ENCODE data around the gene NAGPA. TPM values are rescaled to one million over a fixed set of nuclear protein-coding genes. Genes with fewer than 3 reads are reported as not detected.

Gene NAGPA
- total and polyA plus RNA-seq, 2 experiments from 2014 or later: 10.8 to 24.6 TPM

- H3K9me3 ChIP-seq (ENCODE audit: low read depth): no peaks in the 10 kb centered on the region
- no peak overlapping the region for H3K27ac ChIP-seq
- H3K36me3 ChIP-seq: no peaks in the 10 kb centered on the region
- peak in 1 of 2 donors; percentile 7 for DNase-seq (ENCODE audit: low read depth in 1 of 2, low spot score in 1 of 2)
- no peak overlapping the region for H3K4me3 ChIP-seq
- no peaks in the 10 kb centered on the region for H3K27me3 ChIP-seq
- TF ChIP-seq, protein P1, sequence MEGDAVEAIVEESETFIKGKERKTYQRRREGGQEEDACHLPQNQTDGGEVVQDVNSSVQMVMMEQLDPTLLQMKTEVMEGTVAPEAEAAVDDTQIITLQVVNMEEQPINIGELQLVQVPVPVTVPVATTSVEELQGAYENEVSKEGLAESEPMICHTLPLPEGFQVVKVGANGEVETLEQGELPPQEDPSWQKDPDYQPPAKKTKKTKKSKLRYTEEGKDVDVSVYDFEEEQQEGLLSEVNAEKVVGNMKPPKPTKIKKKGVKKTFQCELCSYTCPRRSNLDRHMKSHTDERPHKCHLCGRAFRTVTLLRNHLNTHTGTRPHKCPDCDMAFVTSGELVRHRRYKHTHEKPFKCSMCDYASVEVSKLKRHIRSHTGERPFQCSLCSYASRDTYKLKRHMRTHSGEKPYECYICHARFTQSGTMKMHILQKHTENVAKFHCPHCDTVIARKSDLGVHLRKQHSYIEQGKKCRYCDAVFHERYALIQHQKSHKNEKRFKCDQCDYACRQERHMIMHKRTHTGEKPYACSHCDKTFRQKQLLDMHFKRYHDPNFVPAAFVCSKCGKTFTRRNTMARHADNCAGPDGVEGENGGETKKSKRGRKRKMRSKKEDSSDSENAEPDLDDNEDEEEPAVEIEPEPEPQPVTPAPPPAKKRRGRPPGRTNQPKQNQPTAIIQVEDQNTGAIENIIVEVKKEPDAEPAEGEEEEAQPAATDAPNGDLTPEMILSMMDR (IDR thresholded peaks at IDR 0.05; ENCODE audit: low read depth, low read length): no peak
- H3K4me1 ChIP-seq (ENCODE audit: low read depth): no peaks in the 10 kb centered on the region
Measured at GRCh38 chr16:5042574-5043171, 8.9 kb upstream of the NAGPA start.

- DNase-seq (ENCODE audit: low read depth in 1 of 2, low spot score in 1 of 2): peak in 1 of 2 donors; percentile 22
- no peaks in the 10 kb centered on the region for H3K9me3 ChIP-seq (ENCODE audit: low read depth)
- H3K27me3 ChIP-seq: no peaks in the 10 kb centered on the region
- H3K4me3 ChIP-seq: no peak overlapping the region
- H3K27ac ChIP-seq: no peak overlapping the region
- H3K4me1 ChIP-seq (ENCODE audit: low read depth): no peaks in the 10 kb centered on the region
- TF ChIP-seq, protein P1 (IDR thresholded peaks at IDR 0.05; ENCODE audit: low read depth, low read length): no peak
- no peaks in the 10 kb centered on the region for H3K36me3 ChIP-seq
Measured at GRCh38 chr16:5041600-5042133, 7.9 kb upstream of the NAGPA start.

DNA sequence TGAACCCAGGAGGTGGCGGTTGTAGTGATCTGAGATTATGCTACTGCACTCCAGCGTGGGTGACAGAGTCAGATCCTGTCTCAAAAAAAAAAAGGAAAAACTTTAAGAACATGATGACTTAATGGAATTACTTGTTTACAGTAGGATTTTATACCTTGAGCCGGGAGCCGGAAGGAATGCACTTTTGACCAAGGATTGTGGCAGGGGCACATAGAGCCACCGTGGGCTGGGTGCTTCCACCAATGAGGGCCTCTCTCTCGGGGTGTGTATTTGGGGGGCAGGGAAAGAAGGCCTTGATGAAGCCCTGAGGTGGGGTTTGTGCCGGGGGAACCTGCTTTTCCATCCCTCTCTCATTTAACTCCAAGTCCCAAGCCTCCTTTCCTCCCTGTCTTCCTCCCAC lies 6.7 kb upstream of the NAGPA start:
- TF ChIP-seq, protein P1 (IDR thresholded peaks at IDR 0.05; ENCODE audit: low read depth, low read length): no peak
- H3K4me3 ChIP-seq: no peak overlapping the region
- no peaks in the 10 kb centered on the region for H3K27me3 ChIP-seq
- no peaks in the 10 kb centered on the region for H3K36me3 ChIP-seq
- no peak overlapping the region for H3K27ac ChIP-seq
- no peaks in the 10 kb centered on the region for H3K4me1 ChIP-seq (ENCODE audit: low read depth)
- no peak for DNase-seq (ENCODE audit: low read depth in 1 of 2, low spot score in 1 of 2)
- no peaks in the 10 kb centered on the region for H3K9me3 ChIP-seq (ENCODE audit: low read depth)

DNA sequence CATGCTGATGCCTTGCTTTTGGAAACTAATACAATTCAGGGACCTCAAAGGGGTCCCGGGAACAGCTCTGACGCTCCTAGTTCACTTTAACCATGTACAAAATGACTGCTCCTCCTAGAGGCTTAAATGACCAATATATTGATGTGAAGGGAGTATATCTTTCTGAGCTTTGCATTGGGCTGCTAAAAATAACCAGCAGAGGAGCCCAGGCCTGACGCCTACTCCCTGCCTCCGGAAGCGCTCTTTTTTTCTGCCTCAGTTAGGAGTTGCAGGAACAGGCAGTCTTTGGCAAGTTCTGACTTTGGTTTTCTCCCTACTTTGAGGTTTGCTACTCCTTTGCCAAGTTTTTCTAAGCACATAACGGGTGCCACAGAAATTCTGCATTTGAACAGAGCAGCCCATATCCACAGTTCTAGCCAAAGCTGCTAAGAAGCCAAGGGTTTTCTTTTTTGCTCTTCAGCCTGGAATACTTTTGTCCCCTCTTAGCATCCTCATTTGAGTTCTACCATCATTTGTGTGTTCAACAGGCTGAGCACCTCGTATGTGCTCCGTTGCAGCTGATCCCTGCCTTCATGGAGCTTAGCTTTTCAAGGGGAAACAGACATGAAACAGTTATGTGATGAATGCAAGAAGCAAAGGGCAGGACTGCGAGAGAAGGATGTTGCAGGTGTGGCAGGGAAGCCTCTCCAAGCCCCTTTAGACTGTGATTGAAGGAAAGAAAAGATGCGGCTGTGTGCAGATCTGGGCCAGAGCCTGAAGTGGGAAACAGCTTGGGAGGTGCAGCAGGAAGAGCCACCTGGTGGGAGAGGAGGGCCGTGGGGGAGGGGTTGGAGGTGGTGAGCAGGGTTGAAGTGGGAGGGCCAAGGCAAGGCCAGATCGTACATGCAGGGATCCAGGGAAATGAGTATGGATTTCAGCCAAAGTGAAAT lies 2.8 kb upstream of the NAGPA start:
- Histone ChIP-seq H3K27me3 (no peaks in the 10 kb centered on the region), H3K4me1 (ENCODE audit: low read depth) (peaks cover 6% of the 10 kb centered on the region), H3K36me3 (no peaks in the 10 kb centered on the region), H3K9me3 (ENCODE audit: low read depth) (no peaks in the 10 kb centered on the region), H3K4me3 (no peak overlapping the region), H3K27ac (no peak overlapping the region)
- TF ChIP-seq, protein P1 (IDR thresholded peaks at IDR 0.05; ENCODE audit: low read depth, low read length): no peak
- DNase-seq (ENCODE audit: low read depth in 1 of 2, low spot score in 1 of 2): peak in 1 of 2 donors; percentile 80

DNA sequence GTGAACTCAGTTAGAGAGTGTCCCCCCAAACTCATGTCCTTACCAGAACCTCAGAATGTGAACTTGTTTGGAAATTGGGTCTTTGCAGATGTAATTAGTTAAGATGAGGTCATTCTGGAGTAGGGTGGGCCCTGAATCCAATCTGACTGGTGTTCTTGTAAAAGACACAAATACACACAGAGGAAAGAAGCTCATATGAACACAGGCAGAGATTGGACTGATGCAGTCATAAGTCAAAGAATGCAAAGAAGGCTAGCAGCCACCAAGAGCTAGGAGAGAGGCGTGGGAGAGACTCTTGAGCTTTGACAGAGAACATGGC lies 2.1 kb upstream of the NAGPA start:
- no peak overlapping the region for H3K27ac ChIP-seq
- TF ChIP-seq, protein P1 (IDR thresholded peaks at IDR 0.05; ENCODE audit: low read depth, low read length): no peak

More for the DNA sequence above, 2.1 kb upstream of the NAGPA start:
- Histone ChIP-seq H3K9me3 (ENCODE audit: low read depth) (no peaks in the 10 kb centered on the region), H3K27me3 (no peaks in the 10 kb centered on the region), H3K36me3 (no peaks in the 10 kb centered on the region), H3K4me1 (ENCODE audit: low read depth) (peaks cover 6% of the 10 kb centered on the region), H3K4me3 (no peak overlapping the region)
- no peak for DNase-seq (ENCODE audit: low read depth in 1 of 2, low spot score in 1 of 2)

Measured in cardiac muscle cell (in vitro differentiated cells and primary cell).